Stimulated activated CD4-positive, alpha-beta T cell treated with anti-CD3 and anti-CD28 coated beads, Interleukin-4, amount 100 ng/mL, for 48 hours (primary cell): ENCODE measurements around the gene C2CD3.
A peak's percentile ranks its signal among the peaks of the same experiment; 100 is the strongest.
"Not testable (repeated sequence)": the region's sequence is repeated elsewhere in the genome, so short reads cannot be mapped to it uniquely, and the experiment has no call there.

ENCODE experiments used
- DNase-seq, 2 donors: peaks; one replicate each; pipeline ENCODE4 v3.0.0-alpha.2; 2020; ENCODE audit warnings: low read depth in 2 of 2

The C2CD3 gene

DNA sequence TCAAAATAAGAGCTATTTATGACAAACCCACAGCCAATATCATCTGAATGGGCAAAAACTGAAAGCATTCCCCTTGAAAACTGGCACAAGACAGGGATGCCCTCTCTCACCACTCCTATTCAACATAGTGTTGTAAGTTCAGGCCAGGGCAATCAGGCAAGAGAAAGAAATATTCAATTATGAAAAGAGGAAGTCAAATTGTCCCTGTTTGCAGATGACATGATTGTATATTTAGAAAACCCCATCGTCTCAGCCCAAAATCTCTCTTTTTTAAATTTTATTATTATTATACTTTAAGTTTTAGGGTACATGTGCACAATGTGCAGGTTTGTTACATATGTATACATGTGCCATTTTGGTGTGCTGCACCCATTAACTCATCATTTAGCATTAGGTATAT is 107.2 kb downstream of the C2CD3 start:
- not testable (repeated sequence) for DNase-seq

DNA sequence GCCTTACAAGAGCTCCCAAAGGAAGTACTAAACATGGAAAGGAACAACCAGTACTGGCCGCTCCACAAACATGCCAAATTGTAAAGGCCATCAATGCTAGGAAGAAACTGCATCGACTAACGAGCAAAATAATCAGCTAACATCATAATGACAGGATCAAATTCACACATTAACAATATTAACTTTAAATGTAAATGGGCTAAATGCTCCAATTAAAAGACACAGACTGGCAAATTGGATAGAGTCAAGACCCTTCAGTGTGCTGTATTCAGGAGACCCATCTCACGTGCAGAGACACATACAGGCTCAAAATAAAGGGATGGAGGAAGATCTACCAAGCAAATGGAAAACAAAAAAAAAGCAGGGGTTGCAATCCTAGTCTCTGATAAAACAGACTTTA is 109.2 kb downstream of the C2CD3 start:
- not testable (repeated sequence) for DNase-seq

DNA sequence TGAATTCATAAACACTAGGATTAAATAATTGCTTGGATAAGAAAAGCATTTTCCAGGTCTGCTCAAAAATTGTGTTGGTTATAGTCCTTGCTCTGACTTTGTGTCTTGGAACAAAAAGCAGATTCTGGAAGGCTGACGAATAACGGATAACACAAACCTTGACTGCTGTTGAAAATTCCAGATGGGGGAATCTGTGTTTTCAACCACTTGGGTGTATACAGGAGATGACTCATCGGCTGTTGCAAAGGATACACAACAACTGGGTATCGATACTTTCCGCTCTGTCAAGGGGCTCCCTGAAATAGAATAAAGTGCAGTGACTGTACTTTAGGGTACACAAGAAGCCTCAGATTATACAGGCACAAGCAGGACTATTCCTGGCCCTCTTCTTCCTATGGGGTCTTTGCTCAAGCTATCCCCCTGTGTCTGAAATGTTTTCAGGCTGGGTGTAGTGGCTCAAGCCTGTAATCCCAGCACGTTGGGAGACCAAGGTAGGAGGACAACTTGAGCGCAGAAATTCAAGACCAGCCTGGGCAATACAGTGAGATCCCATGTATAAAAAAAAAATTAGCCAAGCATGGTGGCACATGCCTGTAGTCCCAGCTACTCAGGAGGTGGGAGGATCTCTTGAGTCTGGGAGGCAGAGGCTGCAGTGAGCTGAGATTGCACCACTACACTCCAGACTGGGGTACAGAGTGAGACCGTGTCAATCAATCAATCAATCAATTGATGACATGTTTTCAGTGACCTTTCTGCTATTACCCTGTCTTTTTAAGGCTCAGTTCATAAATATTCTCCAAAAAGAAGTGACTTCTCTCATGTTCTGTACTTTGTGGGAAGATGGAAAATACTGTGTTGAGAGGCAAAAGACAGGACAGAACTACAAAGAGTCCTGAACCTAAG is 113.3 kb downstream of the C2CD3 start:
- DNase-seq = no peak

DNA sequence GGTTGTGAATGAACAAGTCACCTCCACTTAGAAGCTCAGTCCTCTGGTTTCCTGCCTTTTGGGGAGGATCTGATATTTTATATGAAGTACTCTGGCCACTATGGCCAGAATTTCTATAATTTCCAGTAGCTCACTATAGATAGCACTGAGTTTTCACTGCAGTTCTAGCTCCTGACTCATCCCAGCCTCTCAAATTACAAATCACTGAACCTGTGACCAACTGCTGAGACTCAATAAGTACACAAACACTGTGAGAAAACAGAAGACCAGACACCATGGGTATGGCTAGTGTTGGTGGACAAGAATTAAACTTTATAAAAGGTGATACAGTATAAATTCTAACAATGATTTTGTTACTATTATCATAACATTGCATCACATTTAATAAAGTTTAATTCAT is 114.9 kb downstream of the C2CD3 start:
- DNase-seq = no peak

DNA sequence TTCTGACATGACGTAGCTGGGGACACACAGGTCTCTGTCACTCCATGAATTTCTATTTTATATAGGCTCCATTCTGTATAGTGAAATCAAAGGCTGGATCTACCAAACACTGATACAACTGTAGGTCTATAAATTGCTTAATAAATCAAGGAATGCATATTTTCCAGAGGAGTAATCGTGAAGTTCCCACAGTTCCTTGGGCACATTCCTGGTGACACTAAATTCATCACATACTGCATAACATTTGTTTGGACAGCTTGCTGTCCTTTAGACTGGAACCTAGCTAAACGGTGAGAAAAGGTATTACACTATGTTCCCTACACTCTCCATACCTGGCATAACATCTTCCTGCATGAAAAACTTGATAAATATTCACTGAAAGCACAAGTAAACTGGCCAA is 120.3 kb downstream of the C2CD3 start:
- no peak for DNase-seq

DNA sequence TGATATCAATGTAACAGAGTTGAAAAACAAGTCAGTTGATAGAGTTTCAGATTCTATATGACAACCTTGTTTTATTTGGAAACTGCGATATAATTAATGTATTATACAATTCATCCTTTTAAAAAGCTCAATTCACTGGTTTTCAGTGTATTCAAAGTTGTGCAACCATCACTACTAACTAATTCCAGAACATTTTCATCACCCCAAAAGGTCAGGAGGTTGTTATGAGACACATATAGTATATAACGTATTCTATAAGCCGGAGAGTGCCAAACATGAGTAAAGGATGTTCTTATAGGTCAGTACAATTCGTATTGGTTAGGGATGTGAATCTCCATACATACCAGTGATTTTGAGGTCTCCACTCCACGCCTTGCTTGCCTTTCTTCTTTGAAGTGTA is 121.8 kb downstream of the C2CD3 start:
- DNase-seq = no peak

DNA sequence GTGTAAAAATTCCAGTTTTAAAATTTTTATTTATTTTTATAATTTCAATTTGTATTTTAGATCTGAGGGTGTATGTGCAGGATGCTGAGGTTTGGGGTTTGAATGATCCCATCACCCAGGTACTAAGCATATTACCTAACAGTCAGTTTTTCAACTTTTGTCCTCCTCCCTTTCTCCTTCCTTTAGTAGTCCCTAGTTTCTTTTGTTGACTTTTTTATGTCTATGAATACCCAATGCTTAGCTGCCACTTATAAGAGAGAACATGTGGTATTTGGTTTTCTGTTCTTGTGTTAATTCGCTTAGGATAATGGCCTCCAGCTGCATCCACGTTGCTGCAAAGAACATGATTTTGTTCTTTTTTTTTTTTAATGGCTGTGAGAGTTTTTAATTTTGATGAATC is 126.3 kb downstream of the C2CD3 start:
- no peak for DNase-seq

DNA sequence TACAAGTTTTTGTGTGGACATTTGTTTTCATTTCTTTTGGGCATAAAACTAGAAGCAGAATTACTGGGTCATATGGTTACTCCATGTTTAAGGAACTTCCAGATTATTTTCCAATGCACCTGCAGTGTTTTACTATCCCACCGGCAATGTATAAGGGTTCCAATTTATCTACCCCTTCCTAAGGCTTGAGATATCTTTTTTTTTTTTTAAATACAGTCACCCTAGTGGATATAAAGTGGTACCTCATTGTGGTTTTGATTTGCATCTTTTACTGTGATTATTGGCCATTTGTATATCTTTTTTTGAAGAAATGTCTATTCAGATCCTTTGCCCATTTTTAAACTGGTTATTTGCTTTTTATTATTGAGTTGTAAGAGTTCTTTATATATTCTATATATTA is 127.4 kb downstream of the C2CD3 start:
- DNase-seq = no peak

DNA sequence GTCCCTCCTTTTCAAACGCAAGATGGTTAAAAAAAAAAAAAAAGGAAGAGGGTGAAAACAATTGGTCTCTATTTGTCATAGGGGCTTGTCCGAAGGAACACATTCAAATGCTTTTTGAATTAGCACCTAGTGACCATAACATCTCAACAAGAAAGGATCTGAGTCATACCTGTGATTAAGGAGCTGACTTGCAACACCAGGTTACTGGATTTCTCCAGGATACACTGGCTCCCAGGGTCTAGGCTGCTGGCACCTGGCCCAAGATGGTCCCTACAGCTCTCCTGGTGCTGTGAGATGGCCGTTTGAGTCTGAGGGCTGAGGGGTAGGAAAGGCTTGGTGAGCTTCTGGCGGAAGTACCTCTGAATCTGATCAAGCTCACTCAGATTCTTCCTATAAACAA is 133.5 kb downstream of the C2CD3 start:
- no peak for DNase-seq

DNA sequence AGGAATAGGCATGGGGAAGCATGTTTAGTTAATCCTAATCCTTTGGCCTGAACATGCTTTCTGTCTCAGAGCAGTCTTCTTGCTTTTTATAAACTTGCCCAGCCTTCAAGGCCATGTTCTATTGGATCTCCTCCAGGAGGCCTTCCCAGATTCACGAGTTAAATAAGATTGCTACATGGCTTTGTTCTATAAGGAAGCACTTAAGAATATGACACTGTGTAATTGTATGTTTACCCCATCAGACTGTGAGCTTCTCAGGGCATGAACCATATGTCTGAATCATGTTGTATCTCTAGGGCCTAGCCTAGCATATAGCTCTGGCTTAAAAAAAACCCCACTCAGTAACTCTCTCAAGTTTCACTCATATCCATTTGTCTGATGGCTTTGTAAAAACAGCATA is 135.5 kb downstream of the C2CD3 start:
- no peak for DNase-seq

DNA sequence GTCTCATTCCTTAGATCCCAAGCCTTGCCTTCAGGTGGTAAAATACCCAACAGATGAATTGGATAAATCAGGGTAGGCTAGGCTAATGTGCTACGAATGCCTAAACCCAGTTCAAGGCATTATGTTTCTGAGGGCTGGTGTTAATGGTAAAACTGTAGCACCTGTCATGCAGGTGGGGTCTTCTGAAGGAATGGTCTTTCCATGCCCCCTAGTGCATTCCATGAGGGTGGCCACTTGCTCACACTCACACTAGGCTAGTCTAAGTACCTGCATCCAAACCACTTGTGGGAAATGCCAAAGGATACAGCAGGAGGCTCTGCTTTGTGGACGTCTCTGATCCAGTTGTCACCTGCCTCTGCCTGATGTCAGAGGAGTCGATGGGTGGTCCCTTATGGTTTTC is 137.8 kb downstream of the C2CD3 start:
- no peak for DNase-seq

DNA sequence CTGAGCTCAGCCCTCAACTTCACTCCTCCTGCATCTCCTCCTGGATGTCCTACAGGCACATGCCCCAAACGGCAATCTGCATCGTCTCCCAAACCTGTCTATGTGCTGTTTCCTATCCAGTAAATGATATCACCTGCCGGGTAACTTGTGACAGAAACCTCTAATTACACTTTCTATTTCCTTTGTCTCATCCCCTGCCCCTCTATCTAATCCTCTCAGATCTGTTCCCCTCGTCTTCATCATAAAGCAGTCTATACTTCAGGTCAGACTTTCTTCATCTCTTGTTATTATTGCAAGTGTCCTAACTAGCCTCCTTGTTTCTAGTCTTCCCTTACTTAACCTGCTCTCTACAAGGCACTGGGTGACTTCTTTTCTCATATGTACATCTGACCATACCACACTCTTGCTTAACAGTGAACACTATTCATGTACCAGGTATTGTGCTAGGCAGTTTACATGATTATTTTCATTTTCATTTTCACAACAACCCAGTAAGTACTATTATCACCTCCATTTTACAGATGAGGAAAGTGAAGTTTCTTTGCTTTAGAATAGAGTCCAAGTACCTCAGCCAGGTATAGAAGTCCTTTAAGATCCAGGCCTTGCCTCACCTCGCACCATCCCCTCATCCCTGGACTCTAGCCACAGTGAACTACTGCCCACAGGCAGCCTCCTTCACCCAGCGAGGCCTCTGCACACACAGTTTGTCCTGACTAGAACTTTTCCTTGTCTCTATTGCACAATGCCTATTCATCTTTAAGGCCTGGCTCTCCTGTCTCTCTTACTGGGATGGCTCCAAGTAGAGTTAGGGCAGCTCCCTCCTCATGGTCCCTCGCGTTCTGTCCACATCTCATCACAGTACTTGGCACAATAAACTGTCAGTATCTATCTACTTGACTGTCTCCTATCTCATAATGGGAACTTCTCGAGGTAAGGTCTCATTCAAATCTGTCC is 139.8 kb downstream of the C2CD3 start:
- no peak for DNase-seq

DNA sequence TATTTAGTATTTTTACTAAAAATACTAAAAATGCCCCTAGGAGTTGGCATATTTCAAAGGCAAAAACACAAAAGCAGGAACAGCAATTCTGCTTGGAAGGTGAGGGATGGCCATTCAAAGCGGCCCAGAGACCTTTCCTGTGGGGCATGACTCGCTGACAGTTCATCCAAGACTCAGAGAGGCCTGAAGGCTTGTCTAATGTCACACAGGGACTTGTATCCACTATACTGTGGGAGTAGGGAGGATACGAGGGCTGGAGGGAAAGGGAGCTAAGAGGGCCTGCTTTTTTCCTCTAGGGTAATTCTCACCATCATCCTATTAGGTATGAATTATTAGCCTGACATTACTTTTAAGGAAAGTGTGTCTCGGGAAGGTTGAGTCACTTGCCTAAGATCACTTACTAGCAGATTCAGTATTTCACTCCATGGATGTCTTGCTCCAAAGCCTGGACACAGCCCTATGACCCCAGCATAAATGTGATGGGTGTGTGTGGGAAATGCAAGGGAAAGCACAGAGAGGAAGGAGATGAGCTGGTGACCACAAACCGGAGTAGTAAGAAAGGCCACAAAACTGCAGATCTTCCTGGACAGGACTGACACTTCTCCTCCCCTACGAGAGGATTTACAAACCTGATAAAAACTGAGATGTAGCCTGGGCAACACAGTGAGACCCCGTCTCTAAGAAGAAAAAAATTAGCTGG is 145.2 kb downstream of the C2CD3 start:
- DNase-seq = no peak

DNA sequence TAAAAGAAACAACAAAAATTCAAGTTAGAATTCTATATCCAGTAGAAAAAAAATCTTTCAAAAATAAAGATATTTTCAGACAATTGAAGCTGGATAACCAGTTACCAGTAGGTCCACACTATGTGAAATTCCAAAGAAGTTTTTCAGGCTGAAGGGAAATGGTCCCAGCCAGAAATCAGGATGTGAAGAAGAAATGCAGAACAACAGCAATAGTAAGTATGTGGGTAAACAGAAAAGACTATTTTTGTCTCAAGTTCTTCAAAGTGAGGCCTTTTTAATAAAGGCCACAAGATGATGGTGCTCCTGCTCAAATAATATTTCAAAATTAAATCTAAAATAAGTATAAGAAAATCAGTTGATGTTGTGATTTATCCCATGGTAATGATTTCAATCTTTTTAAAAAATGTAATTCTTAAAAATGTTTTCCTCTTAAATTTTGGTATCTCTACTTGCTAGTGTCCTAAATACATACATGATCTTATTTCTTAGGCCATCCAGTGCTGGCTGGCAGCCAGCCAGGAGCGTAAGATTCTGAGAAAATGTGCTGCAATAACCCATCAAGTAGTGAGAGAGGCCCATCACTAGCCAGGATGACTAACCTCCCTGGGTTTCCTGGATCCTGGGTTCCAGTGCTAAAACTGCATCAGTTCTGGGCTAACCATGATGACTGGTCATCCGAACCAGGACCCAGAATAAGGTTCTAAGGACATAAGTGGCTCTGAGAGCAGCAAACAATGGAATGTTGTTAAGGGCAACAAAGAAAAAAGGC is 146.4 kb downstream of the C2CD3 start:
- peak in 1 of 2 donors; percentile 57 for DNase-seq

DNA sequence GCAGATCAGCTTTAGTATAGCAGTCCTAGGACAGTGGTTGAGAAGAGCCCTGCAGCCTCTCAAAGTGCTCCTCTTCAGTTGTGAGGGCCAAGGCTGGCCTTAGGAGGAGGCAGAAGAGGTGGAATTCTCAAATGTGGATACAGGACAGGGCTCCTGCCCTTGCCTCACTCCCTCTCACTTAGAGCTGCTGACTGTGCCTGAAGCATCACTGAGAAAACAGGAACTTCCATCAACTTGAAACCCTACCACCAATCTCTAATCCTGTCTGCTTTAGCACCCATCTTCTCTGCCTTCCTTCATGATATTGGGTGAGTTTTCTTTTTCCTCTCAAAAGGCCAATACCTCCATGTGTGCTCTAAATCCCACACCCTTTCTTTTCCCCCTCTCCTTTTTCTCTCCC is 147.5 kb downstream of the C2CD3 start:
- DNase-seq = no peak

DNA sequence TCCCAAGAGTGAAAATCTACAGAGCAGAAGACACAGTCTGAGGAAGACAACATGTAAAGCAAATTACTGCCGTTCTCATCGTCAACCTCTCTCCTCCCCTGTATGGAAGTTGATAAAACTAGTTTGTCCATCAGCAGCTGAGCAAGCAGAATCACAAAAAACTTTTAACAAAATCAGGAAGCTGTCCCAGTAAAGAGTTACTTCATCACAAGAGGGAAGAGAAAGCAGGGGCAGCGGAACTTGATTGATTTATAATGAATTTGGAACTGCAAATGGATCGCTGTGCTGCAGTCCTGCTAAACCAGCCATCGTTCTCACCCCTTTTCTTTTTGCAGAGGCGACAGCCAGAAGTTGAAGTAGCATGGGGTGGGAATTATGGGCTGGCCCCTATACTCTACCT is 148.3 kb downstream of the C2CD3 start:
- DNase-seq = no peak

DNA sequence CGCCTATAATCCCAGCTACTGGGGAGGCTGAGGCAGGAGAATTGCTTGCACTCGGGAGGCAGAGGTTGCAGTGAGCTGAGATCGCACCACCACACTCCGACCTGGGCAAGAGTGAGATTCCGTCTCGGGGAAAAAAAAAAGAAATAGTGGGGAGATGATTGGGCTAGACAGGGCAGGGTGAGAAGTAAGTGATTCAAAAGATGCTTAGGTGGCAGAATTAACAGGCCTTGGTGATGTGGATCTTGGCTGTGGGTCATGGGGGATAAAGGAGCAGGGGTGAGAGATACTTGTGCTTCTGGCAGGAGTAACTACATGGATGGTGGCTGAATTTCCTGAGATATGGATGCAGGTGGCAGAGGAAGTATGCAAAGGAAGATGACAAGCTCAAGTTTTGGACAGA is 148.8 kb downstream of the C2CD3 start:
- no peak for DNase-seq

DNA sequence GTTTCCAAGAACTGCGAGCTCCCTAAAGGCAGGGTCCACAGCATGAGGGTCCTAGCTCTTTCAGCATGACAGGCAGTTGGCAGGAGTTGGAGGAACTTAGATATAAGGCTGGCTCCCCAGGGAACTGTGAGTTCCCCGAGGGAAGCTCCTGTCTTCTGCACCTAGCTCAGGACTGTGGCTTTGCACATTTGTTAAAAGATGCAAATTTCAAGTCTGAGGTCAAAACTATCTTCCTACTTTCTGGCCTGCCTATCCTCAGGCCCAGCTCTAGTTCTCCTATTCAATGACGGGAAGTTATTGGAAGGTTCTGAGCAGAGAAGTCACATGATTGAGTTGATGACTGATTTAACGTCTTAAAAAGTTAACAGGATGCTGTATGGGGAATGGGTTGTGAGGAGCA is 150.3 kb downstream of the C2CD3 start:
- DNase-seq = no peak

DNA sequence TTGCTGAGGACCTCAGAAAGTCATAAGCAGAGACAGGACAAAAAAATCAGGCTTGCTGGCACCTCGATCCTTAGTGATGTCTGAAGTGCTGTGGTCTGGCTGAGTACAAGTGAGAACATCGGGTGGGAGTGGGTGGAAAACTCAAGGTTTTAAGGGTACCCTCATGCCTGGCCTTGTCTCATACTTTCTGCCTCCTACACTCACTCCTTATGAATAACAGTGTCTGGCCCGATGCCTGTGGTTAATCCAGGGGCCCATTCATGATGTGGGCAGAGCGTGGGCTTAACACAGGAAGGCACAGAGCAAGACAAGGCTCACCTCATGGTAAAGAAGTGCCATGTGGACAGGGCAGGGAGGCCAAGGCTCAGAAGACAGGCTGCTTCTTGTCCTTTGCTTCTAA is 150.9 kb downstream of the C2CD3 start:
- DNase-seq = peak; percentile 59 to 76

DNA sequence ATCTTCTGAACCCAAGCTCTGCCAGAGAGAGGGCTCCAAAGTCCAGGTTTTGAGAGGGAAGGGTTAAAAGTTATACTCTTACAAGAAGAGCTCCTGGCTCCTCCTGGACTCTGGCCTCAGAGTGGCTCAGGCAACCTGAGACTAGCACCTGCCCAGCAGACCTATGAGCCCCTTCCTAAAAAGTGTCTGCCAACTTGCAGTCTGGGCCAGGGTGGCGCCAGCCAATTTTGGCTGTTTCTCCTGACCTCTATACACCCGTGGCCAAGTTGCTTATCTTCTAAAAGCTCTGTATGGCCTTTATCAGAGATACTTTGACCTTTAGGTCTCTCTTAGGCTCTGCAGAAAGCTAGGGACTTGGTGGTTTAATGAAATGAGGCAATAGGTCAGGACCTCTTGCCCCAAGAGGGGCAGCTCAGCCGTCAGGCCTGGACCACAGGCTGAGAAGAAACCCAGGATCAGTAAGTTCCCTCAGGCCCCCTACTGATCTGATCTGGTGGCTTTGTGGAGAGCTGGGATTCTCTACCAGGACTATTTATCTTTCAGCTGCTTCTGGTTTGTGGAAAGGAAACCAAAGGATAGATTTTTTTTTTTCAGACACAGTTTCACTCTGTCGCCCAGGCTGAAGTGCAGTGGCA is 151.6 kb downstream of the C2CD3 start:
- DNase-seq = no peak
